NCI-H774 (cell line): Measurements from ENCODE around the gene TAS2R42.

Experiments
- DNase-seq: peaks from one replicate; lab custom pipeline; 2025; lab: John Stamatoyannopoulos, UW

TAS2R42 gene, protein sequence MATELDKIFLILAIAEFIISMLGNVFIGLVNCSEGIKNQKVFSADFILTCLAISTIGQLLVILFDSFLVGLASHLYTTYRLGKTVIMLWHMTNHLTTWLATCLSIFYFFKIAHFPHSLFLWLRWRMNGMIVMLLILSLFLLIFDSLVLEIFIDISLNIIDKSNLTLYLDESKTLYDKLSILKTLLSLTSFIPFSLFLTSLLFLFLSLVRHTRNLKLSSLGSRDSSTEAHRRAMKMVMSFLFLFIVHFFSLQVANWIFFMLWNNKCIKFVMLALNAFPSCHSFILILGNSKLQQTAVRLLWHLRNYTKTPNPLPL

DNA sequence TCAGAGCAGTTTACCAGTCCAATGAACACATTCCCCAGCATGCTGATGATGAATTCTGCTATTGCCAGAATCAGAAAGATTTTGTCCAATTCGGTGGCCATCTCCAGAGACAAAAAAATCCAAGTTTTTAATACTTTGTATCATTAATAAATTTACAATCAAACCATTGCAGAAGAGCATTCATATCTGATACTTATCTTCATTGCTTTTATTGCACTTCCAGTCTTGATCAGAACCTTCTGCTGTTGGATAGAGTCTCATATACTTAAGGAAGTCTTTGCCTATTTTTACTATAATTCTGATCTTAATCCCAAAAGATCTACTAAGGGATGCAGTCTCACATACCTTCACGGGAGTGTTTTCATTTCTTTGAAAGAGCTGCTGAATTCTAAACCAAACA is at the start of gene TAS2R42:
Gene TAS2R42 (minus strand): TSS at position 101 of the 400 bp plus-strand sequence. CDS start 0 bp downstream, at position 101.
- no peak for DNase-seq

DNA sequence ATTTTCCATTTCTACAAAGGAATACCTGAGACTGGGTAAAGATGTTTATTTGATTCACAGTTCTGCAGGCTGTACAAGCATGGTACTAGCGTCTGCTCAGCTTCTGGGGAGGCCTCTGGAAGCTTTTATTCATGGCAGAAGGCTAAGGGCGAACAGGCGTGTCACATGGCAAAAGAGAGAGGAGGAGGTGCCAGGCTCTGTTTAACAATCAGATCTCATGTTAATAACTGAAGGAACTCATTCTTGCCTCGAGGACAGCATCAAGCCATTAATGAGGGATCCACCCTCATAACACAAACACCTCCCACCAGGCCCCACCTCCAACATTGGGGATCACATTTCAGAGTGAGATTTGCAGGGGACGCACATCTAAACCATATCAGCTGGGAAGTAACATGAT is 46.8 kb upstream of the TAS2R42 start:
- DNase-seq = no peak

DNA sequence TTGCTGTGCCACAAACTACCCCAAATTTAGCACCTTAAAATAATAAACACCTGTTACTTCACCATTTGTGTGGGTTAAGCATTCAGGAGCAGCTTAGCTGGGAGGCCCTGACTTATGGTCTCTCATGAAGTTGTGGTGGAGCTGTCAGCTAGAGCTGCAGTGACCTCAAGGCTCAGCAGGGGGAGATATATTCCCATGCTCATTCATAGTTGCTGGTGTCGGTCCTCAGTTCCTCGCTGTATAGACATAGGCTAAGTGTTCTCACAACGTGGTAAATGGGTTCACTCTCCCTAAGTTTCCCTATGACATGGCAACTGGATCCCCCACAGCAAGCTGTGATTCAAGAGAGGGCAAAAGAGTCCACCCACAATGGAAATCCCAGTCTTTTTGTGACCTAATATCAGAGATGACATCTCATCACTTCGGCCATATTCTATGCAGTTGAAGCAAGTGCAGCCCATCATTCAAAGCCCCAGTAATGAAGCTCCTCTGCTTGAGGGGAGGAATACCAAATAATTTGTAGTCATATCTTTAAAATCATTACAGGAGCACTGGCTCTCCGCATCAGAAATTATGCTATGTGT is 41.7 kb upstream of the TAS2R42 start:
- DNase-seq = no peak

DNA sequence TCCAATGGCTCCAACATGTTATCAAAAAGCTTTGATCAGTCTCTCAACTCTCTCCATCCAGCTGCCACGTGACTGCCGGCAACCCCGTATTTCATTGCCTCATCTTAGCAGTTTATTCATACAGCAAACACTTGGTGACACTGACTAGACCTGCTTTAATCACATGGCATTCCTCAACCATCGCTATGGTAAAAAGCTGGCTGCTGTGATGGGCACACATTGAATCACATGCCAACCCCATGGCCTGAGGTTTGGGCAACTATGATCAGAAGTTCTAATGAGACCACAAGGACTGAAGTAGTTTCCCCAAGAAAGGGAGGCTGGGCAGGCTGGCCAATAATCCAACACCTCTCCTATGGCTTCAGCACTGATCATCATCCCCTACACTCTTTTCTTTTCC is 40.6 kb upstream of the TAS2R42 start:
- no peak for DNase-seq

DNA sequence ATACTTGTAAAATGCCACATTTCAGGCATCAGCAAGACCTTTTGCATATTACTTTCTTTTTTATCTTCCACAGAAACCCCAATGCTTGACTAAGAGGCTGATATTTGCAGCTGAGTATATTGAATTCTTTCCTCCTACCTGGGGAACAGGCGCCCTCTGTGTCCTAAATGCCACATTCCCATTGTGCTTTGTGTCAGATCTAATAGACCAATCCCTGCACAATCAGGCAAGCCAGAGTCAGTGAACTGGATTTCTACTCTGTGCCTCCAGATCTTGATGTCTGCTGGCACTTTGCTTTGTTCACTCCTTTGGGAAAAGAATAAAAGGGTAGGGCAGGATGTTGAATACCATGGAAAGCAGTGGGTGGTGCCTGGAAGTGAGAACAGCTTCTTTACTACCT is 22.4 kb upstream of the TAS2R42 start:
- no peak for DNase-seq

DNA sequence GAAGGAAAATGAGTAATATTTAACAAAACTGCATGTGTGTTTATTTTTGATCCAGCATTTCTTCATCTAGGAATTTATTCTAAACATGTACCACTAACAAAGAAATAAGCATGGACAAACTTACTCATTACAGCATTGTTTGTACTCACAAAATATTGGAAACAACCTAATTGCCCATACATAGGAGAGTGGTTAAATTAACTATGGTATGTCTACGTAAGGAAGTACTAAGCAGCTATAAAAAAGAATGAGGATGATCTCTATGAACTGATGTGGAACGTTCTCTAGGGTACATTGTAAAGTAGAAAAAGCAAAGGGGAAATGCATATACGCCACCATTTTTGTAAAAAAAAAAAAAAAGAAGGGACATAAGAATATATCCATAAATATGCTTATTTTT is 17.4 kb upstream of the TAS2R42 start:
- no peak for DNase-seq

DNA sequence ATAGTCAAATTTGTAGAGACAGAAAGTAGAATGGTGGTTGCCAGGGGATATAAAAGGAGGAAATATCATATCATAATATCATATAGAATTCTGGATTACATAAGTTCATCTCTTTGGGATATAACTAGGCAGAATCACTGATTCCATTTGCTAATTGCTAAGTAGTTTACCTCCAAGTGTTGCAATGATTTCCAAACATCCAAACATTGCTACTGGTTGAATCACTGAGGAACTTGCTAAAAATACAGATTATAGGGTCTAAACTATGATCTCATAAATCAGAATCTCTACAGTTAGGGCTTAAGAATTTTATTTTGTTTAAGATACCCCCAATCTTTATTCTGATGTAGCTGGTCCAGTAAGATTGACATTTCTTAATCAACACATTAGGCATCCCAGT is 16.1 kb upstream of the TAS2R42 start:
- DNase-seq = no peak

DNA sequence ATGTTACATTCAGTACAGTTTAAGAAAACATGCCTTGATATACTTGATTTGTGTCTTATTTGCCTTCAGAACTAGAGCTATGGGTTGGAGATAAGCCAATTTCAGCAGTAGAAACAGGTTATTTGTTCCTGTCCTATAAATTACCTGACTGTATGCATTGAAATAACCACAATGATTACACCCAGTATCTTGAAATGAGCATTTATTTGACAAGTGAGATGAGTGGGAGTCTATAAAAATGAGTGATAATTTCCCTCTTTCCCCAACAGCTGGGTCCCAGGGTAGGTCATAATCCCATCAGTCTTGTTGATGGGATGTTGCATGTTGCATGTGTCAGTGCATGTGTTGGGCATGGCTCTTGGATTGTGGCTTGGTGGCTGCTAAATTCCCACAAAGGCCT is 3.7 kb downstream of the TAS2R42 start:
- no peak for DNase-seq

DNA sequence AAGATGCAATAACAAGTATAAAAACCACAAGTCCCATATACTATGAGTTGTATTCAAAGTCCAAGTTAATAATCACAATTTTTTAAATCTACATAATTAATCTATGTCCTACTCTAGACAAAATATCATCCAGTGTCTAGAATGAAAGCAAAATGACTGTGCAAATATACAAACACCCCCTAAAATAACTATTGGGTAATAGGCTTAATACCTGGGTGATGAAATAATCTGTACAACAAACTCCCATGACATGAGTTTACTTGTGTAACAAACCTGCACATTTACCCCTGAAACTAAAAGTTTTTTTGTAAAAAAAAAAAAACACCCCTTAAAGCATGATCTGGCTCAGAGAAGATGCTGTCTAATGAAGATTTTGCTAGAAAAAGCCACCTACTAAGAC is 4.2 kb downstream of the TAS2R42 start:
- no peak for DNase-seq

DNA sequence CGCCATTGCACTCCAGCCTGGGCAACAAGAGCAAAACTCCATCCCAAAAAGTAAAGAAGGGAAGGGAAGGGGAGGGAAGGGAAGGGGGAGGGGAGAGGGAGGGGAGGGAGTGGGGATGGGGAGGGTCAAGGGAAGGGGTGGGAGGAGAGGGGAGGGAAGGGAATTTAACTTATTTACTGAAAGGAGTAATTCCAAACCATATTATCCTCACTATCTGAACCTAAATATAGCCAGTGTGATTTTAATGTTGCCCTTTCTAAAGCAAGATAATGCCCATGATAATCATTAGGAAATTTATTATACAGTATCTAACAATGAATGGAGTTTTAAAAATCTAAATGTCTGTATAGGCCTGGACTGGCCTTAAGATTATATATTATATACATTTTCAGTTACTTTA is 8.5 kb downstream of the TAS2R42 start:
- DNase-seq = no peak

DNA sequence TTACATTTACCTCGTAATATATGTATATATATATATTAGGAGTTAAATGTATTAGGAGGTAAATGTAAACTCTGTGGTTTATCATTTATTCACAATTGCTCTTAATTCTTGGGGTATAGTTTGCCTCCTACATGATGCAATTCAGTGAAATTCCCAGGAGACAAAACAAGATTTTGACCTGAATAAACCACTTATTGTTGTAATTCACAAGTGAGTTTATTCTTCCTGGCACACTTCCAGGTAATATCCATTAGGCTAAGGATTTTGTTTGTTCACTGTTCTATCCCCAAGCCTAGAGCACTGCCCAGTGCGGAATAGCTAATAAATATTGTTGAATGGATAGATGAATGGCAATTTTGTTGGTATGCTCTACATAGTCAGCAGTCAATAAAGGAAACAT is 12.7 kb downstream of the TAS2R42 start:
- DNase-seq = no peak

DNA sequence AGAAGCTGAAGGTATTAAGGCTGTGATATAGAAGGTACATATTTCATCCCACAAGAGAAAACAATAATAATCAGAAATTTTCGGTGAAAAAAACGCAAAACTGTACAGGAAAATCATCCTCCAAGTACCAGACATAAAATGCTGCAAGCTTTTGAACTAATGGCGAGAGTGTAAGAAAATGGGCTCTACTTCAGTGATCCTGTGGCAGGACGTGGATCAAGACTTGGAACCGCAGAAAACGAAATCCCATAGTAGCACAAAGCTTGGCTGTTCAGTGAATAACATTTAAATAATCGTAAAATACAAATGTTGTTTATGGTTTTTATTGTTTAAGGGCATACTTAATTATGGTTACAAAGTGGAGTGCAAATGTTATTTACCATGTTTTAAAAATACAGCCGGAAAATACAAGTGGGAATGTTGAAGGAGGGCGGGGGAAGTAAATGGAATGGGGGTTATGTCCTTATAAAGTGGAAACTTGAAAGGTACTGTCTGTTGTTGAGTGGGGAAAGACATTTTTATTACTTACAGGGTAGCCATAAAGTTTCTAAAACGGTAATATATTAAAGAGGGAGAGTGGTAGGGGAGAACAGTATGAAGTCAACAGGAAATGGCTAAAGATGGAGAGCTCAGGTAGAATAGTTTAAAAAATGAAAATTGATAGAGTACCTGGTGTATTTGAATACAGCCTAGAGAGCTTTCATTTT is 14.6 kb downstream of the TAS2R42 start:
- DNase-seq = no peak

DNA sequence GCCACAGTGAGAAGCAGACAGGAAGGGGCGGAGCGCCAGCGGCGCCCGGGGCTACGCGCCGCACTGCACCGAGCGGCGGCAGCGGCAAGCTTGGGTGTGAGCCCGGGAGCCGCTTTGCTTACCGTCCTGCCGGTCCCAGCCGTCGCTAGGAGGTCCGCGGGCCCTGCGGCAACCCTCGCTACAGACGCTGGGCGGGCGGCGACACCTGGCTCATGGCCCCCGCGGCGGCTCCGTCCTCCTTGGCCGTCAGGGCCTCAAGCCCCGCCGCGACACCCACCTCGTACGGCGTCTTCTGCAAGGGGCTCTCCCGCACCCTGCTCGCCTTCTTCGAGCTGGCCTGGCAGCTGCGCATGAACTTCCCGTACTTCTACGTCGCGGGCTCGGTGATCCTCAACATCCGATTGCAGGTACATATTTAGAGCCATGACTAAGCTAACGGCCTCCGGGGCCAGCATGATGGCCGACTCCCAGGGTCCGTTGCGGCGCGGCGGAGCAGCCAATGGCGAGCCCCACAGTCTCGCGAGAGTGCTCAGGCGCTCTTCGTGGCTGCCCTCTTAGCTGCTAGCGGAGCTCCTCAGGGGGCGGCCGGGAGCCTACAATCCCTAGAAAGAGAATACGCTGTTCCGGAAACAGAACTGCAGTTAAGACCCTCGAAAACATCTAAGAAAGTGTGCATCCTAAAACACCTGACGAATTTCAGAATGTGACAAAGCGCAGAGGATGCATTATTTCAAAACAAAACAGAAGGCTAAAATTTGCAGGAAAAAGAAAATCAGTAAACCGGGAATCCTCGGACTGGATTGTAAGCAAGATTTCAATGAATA is 15.4 kb downstream of the TAS2R42 start, which contains the start of gene SMIM10L1:
Gene SMIM10L1 (plus strand): TSS at position 50 of the 824 bp plus-strand sequence. CDS start 163 bp downstream, at position 213.
- peak; percentile 88 for DNase-seq

DNA sequence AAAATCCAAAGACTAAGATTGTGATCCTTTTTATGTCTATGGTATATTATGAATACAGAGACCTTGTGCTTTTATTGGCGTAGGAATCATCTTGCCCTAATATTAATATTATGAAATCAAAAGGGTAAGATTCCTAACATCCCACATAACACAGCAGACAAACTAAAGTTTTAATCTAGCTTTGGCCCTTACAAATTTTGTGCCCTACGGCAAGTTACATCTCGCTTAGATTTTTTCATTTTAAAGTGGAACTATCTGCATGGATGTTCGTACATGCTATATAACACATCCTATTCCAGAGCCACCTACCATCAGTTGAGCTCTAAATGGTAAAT is 16.0 kb downstream of the TAS2R42 start:
- DNase-seq = no peak

DNA sequence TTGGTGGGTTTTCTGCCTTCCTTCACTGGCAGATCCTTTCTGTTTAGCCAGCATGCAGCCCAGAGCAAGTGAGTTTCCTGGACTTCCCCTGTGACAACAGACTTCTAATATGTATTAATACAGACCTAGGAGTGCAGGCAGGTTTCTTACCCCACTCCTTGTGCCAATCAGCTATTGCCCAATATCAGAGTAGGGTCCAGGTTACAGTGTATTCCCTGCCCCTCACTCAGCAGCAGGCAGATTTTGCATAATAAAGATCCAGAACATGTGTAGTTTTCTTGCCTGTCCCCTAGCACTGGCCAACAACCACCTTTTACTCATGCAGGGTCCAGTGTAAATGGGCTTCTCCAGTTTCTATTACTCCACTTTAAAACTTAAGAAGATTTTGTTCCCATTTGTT is 20.4 kb downstream of the TAS2R42 start:
- no peak for DNase-seq

DNA sequence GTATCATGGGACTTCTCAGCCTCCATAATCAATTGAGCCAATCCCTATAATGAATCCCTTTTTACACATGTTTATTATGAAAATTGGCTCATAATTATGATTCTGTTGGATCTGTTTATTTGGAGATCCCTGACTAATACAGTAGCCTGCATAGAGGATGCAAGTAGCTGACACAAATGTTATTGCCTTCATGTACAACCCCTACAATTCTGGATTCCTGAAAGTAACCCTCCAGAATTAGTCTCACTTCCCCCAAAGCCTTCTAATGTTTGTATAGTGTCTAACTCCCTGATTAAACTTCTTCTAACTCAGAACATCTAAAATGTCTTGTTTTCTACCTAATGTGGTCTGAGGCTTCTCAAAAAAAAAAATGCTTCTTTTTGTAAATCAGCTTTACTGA is 22.4 kb downstream of the TAS2R42 start:
- no peak for DNase-seq

DNA sequence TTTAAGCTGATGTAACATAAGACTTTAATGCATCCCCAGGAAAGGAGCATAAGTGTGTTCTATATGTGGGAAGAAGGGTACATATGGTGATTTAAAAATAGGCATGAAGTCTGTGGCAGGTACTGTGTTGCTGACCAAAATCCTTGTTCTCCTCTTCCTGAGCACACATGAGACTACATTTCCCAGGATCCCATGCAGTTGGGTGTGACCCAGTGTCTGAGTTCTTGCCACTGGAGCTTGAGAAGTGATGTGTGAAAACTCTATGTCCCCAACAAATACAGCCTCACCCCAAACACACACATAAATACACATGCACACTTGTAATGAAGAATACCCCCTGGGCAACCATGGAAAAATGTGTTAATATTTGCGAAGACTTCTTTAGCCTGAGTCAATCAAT is 24.2 kb downstream of the TAS2R42 start:
- no peak for DNase-seq

DNA sequence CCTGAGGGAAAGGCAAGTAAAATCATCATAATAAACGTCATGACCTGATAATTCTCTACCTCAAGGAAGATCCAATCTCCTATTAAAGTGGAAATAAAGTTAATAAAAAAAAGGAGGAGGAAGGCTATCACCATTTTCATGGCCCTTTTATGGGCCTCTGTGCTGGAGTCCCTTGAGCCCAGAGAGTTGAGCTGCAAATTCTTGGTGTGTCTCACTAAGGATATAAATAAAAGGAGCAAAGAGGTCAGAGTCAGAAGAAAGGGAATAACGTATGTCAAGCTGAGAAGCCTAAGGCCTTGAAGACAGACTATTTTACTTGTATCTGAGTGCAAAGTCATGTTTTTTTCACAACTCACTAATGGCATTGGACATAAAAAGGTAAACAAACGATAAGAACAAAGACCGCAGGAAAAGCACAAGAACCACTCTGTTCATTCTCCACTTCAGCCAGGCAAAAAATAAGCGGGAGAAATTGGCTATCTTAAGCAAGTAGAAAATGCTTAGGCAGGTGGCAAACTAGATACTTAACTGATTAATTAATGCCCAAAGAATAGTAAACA is 27.8 kb downstream of the TAS2R42 start:
- DNase-seq = no peak

DNA sequence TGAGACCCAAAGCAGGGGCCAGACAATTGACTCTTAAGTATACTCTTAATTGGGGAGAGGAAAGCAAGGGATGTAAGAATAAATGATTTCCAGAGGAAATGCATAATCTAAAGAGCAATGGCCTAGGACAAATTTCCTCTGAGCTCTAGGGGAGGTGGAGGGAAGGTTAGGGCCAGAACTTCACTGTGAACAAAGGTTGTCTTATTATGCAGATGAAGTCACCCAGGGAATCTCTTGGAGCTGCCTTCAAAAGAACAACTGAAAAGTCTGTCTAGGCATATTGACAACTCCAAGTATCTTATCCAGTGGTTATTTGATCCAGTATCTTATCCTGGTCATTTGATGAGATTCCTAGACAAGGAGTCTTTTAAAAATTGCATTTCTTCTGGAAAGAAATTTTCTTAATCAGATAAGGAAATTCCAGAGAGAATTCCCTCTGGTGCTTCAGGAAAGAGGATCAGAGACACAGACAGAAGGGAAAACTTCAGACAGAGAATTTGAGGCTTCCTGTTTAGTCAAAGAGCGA is 32.3 kb downstream of the TAS2R42 start:
- DNase-seq = no peak

DNA sequence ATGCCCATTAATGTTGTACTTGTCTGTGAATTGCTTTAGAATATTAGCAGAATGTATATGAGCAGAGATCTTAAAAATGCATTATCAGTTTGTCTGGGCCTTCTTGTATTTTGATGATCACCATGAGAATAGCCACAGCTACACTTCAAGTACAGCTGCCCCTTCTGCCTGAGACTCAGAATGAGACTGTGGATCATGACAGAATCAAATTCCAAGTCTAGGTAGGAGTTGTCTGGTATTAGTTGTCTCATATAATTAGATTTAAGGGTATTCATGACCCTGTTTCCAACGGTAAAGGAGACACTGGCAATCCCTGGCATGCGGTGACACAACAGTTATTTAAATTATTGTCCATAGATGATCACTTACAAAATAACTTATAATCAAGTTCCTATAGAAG is 34.0 kb downstream of the TAS2R42 start:
- no peak for DNase-seq

DNA sequence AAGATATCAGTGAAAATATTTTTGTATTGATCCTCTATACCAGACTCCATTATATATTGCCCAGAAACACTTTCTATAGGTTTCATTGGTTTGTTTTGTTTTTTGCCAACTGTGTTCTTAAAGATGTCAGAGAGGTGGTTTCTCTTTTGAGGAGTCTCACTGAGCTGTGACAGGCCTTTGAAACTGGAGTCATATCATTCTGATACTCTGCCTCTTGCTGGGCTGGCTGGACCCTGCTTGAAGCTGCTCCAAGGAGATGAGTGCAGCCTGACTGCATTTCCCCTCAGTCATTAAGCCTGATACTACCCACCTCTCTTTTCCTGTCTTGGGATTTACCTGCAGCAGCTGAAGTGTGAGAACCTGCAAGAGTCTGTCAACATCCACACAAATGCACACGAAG is 35.9 kb downstream of the TAS2R42 start:
- no peak for DNase-seq

DNA sequence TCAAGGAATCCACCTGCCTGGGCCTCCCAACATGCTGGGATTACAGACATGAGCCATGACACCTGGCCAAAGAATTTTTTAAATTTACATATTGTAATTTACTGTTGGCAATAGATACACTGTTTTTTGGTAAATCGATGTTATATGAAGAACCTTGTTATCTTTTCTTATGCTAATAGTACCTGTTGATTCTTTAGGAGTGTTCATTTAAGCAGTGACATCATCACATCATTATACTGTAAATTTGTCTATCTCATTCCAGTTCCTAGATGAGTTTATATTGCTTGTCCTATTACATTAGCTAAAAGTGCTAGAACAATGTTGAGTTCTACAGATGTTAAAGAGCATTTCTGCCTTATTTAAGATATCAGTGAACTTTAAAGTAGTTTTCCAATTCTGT is 39.3 kb downstream of the TAS2R42 start:
- DNase-seq = no peak
